T-helper 2 cell treated with Interferon-gamma antibody and Interleukin-4, amounts not matched to agents 100 ng/mL and 5 ng/mL, for 36 hours (primary cell): ENCODE results near the gene SLC39A7. TPM values are rescaled to one million over a fixed set of nuclear protein-coding genes. Genes with fewer than 3 reads are reported as not detected.
"Not testable (repeated sequence)": the region's sequence is repeated elsewhere in the genome, so short reads cannot be mapped to it uniquely, and the experiment has no call there.

Experiments
- intact Hi-C: fragments of 100-400 bp; cut with micrococcal nuclease; formaldehyde crosslinking; loops from one replicate; pipeline ENCODE4 v1.15.1; 2023
- total RNA-seq: library from RNA; stranded (reverse); gene quantifications from 2 replicates; pipeline ENCODE4 v1.2.3, GENCODE V29; 2022

SLC39A7 gene
- total RNA-seq, 1 donor from 2014 or later, result 59.9 TPM

DNA sequence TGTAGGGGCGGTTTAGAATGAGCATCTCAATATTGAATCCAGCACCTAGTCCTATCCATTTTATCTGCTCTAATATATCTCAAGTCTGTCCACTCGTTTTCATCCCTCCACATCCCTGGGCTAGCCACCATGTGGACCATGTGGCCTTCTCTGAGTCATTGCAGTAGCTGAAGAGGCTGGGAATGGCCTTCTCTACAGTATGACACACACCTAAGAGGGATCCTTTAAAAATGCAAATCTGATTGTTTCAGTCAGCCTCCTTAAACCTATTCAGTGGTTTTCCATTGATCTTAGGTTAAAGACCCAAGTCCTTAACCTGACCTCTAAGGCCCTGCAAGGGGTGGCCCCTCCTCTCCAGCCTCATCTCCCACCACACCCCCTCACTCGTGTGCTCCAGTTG lies 17.0 kb downstream of the SLC39A7 start:
- intact Hi-C loops, result no loop called here

DNA sequence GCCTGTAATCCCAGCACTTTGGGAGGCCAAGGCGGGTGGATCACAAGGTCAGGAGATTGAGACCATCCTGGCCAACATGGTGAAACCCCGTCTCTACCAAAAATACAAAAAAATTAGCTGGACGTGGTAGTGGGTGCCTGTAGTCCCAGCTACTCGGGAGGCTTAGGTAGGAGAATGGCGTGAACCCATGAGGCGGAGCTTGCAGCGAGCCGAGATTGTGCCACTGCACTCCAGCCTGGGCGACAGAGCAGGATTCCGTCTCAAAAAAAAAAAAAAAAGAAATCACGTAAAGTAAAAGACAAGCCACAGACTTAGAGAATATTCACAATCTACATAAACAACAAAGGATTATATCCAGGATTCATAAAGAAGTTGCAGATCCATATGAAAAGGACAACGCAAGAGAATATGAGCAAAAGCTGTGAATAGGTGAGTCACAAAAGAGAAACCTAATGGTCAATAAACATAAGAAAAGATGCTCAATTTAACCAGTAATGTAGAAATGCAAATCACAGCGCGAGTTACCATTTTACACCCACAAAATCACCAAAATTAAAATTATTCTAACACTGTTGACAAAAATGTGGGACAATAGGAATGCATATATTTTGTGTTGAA lies 25.9 kb downstream of the SLC39A7 start:
- intact Hi-C loops, result not testable (repeated sequence)

DNA sequence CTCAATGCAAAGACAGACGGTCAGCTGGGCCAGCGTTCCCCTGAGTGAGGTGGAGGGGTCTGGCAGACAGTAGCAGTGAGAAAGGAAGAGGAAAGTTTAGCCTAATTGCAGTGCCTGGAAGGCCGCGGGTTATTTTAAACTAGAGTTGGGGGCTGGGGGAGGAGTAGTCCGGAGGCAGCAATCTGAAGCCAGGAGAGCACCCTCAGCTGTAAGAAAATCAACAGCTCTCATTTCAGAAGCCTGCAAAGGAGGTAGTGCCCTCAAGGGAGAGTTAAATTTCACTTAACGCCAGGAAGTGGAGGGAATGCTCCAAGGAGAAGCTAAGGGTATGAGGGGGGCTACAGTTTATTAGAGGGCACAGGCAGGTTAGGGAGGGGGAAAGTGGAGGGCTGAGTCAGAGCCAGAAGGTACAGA lies 34.6 kb downstream of the SLC39A7 start:
- intact Hi-C loops, result no loop called here

DNA sequence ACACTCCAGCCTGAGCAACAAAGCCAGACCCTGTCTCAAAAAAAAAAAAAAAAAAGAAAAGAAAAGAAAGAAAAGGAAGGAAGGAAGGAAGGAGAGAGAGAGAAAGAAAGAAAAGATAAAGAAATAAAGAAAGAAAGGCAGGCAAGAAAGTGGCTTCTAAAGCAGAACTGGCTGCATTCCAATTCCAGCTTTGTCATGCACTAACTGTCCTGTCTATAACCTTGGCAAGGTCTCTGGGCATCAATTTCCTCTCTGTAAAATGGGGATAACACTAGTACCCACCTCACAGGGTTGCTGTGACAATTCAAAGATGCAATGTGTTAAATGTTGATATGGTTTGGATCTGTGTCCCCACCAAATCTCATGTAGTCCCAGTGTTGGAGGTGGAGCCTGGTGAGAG lies 35.7 kb downstream of the SLC39A7 start:
- intact Hi-C loops, result no loop called here

DNA sequence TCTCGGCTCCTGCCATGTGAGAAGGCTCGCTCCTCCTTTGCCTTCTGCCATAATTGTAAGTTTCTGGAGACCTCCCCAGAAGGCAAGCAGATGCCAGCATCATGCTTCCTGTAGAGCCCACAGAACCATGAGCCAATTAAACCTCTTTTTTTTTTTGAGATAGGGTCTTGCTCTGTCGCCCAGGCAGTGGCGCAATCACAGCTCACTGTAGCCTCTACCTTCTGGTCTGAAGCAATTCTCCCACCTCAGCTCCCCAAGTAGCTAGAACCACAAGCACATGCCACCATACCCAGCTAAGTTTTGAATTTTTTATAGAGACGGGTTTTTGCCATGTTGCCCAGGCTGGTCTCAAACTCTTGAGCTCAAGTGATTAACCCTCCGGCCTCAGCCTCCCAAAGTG lies 36.2 kb downstream of the SLC39A7 start:
- intact Hi-C loops, result no loop called here

DNA sequence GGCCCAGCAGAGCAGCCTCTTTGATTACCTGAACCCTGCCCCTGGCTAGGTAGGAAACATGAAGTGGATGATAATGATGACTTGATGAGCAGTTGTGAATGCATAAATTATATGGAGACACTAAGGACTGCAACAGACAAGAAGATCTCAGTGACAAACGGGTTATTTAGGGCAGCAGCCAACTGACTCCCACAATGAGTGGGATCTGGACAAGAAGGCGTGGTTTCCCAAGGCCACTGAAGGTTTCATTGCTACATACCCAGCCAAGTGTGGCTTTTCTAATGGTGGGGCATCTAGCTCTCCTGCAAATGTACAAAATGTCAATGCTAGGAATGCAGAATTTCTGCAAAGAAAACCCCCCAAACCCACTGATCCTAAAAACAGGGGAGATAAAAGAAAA lies 37.1 kb downstream of the SLC39A7 start:
- intact Hi-C loops, result no loop called here

DNA sequence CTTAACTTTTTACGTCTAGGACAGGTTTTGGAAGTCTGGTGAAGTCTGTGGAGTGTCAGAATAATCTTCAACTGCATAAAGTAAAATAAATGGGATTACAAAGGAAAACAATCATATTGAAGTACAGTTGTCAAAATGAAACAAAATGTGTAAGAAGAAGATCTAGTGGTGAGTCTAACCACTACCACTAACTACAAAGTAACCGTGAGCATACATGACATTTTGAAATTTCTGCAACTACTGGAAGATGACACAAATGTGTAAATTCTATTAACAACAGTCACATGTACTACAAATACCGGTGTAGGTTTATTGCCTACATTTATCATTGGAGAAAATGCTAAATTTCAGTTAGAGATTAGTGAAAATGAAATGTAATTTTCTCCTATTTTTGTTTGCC lies 41.3 kb downstream of the SLC39A7 start:
- intact Hi-C loops, result no loop called here

DNA sequence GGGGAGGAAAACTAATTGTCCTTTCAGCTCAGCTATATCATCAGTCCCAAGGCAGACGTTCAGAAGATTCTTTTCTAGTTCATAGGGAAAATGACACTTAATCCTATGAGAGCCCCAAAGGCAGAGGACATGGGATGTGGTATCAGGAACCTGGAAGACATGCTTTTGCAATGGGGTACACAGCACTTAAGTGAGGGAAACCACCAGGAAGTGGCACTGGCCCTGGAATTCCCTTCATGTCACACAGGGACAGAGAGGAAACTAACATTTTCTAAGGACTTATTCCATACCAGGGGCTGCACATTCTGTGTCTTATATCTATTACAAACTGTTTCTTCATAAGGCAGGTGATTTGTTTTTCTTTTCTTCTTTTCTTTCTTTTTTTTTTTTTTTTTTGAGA lies 42.8 kb downstream of the SLC39A7 start:
- intact Hi-C loops, result no loop called here

DNA sequence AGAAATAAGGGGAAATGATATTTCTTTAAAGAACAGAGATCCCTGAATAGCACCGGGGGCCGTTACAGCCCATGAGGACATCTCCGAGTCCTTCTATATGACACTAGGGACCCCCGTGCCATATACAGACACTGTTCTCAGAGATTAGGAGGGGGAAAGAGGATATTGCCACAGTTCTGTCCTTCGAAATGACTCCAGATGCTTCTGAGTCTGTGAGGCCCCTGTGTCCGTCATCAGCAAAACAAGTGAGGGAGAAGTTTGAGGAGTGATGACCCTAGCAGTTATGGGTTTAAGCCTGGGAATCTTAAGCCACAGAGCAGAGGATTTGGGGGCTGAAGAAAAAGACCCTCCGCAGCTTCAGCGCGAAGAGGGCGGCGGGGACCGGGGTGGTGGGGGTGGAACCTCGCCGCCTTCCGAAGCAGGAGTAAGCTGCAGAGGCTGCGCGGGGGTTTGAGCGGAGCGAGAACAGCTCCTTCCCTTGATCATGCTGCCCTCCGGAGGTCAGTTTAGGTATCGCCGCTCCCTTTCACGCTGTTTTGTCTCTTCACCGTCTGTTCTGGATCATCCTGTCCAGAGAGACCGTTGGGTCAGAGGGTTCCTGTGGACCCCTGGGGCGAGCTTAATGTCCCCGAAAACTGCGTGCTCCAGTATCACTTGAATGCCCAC lies 47.4 kb downstream of the SLC39A7 start:
- intact Hi-C loops, result loop anchor here (1.0 kb wide), 4 partner anchors 40 to 234 kb away; partner anchors contain the start of gene RING1

DNA sequence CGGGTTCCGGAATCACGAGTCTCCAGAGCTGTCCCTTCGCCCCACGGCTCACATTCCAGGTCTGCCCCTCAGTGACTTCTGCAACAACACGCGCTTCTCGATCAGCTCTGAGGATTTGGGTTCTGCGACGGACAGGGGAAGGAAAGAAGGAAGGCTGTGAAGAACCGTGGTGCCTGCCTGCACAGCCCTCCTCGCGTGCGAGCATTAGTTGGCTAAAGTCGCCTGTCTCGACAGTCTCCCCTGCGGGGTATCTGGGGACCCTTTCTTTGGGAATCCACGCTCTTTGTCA lies 47.9 kb downstream of the SLC39A7 start:
- intact Hi-C loops, result loop anchor here (1.0 kb wide), 4 partner anchors 40 to 234 kb away; partner anchors contain the start of gene RING1

DNA sequence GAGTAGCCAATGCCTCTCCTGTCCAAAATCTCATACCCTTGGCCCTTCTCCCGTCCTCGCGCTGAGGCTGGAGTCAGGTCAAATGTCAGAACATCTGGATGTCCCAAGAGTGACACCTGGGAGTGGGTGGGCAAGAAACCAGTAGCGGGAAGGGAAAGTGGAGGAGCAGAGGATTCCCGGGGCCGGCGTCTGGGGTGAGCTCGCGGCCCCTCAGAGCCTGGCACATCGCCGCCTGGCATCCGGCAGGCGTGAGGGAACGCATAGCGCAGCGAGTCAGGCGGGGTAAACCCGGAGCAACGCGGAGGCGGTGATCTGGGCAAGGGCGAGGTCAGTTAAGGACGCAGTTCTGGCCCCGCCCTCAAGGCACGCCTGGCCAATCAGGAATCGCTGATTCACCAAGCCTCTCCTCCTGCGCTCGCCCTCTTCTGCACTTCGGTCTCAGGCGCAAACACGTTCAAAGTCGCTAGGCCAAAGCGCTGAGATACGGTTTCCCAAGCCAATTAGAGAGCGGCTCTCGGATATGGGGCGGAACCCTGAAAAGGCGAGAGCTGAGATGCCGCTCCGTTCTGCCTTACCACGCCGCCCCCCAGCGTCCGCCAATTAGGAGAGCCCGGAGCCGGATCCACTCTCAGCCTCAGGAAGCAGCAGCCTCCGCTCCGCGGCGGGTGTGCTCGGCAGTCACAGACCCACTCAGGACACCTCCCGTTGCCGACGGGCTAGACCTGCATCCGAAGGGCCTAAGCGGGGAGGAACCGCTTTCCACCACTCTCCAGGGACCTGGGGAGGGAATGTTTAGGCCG lies 48.5 kb downstream of the SLC39A7 start:
- intact Hi-C loops, result loop anchor here (1.0 kb wide), 6 partner anchors 22 to 235 kb away; partner anchors contain the start of genes RING1, RXRB, SLC39A7 and VPS52

DNA sequence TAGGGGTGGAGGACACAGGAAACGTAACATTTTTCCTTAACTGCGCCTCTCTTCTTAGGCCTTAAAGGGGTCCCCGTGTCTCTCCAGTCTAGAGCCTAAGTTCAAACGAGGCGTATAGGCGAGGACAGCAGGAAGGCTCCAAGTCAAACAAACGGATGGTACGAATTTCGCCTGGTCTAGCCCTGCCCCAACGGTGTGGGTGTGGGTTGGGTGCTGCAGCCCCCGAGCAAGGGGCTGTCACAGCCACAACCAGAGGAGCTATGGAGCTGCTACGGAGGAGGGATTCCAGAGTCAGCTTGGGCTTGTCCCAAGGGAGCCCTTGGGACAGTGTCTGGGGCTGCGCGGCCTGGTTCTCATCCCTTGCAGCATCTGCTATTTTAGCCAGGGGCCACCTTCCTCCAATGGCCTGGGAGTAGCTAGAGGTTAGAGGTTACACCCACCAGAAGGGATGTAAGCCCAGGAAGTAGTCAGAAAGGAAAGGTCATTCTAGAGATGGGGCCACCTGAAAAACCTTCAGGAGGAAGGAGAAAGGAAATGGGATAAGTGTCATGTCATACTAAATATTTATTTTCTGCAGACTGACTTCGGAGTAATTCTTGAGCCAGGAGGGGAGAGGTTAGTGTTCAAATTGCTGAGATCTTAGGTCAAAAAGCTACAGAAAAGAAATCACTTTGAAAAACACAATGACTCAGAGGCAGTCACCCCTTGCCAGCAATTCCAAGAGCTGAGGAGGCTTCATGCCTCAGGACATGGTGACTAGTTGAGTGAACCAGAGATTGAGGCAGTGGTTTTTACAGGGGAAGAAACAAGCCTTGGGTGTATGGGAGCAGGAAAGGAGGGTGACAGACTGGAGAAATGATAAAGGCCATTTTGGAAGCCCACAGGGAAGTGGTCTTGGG lies 49.3 kb downstream of the SLC39A7 start:
- intact Hi-C loops, result loop anchor here (1.0 kb wide), 2 partner anchors 21 to 50 kb away; partner anchors contain the start of genes RXRB, SLC39A7 and VPS52

DNA sequence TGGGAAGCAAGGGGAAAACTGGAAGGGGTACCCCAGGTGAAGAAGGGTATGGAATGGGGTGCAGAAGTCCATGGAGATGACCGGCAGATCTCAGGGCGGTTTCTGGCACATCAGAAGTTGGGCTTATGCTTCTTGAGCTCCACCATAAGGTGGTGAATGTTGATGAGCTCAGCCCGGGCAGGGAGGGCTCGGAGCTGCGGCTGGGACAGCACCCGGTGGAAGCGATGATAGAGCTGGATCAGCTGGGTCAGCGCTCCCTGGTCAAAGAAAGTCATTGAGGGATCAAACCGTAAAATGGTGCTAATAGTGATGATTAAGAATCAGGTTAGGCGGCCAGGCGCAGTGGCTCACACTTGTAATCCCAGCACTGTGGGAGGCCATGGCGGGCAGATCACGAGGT lies 50.1 kb downstream of the SLC39A7 start:
- intact Hi-C loops, result no loop called here

DNA sequence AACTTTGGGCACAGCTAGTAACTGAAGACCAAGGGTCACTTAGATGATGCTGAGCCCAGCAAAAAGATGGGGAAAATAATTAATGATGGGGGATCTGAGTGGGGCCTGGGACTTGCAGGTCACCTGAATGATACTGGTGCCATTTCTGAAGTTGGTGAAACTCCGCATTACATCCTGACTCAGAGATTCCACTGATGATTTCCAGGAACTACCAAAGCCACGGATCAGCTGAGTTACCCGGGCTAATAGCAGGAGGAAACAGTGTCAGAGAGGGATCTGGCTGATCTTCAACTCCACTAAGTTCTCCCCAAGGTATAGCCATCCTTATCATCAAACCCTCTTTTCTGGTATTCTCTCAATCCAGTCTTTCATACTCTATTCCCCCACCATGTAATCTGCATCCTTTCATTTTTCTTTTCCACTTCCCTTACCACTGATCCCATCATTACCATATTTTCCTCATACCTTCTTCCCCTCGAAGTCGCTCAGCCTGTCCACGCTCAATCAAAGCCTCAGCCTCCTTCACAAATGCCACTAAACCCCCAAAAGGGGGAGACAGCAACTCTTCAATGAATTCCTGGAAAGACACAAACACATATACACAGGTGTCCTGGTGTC lies 50.8 kb downstream of the SLC39A7 start:
- intact Hi-C loops, result no loop called here

DNA sequence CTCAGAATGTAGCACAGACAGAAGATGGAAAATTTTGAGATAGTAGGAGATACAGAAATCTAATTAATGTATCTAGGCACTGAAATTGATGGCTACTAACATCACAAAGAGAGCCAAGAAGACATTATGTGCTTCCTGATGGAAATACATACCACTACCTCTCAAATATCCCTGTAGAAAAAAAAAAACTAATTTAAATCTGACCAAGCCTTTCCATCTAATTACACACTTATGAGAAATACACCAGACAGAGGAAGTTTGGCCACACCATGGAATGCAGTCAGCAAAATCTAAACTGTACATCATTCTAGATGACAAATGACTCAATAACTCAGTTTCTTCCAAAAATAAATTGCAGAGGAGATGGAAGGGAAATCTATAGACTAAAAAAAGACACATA lies 52.1 kb downstream of the SLC39A7 start:
- intact Hi-C loops, result no loop called here

Other genes with a start within 250 kb of the SLC39A7 start
- 32.7 and 35.6 TPM in 2 replicates for gene HLA-DMA, start 247.8 kb upstream of the SLC39A7 start, total RNA-seq
- gene BRD2, start 232.3 kb upstream of the SLC39A7 start, total RNA-seq, result 331 and 342 TPM in 2 replicates
- 1.7 and 2.5 TPM in 2 replicates for gene HLA-DOA, start 191.3 kb upstream of the SLC39A7 start, total RNA-seq
- 119 and 125 TPM in 2 replicates for gene HLA-DPA1, start 127.2 kb upstream of the SLC39A7 start, total RNA-seq
- gene HLA-DPB1, start 124.9 kb upstream of the SLC39A7 start, total RNA-seq, result 49.5 and 51.7 TPM in 2 replicates
- gene COL11A2, start 8.4 kb upstream of the SLC39A7 start, total RNA-seq, result 0.59 and 0.77 TPM in 2 replicates
- 41.5 and 41.9 TPM in 2 replicates for gene RXRB, start 202 bp upstream of the SLC39A7 start, total RNA-seq
- 9.3 and 10.9 TPM in 2 replicates for gene HSD17B8, start 3.8 kb downstream of the SLC39A7 start, total RNA-seq
- 41.2 and 41.6 TPM in 2 replicates for gene RING1, start 7.6 kb downstream of the SLC39A7 start, total RNA-seq
- 65.8 and 68.3 TPM in 2 replicates for gene VPS52, start 71.0 kb downstream of the SLC39A7 start, total RNA-seq
- 2,577 and 2,622 TPM in 2 replicates for gene RPS18, start 71.2 kb downstream of the SLC39A7 start, total RNA-seq
- gene B3GALT4, start 76.3 kb downstream of the SLC39A7 start, total RNA-seq, result 13.9 and 14.5 TPM in 2 replicates
- gene WDR46, start 88.4 kb downstream of the SLC39A7 start, total RNA-seq, result 70.2 and 77.2 TPM in 2 replicates
- gene PFDN6, start 88.7 kb downstream of the SLC39A7 start, total RNA-seq, result 90.4 and 90.7 TPM in 2 replicates
- 42.1 and 43.3 TPM in 2 replicates for gene RGL2, start 98.1 kb downstream of the SLC39A7 start, total RNA-seq
- gene TAPBP, start 113.2 kb downstream of the SLC39A7 start, total RNA-seq, result 277 TPM in 2 replicates
- 11.6 and 12.9 TPM in 2 replicates for gene ZBTB22, start 116.9 kb downstream of the SLC39A7 start, total RNA-seq
- gene DAXX, start 122.1 kb downstream of the SLC39A7 start, total RNA-seq, result 83.3 and 83.8 TPM in 2 replicates
- 123 and 127 TPM in 2 replicates for gene KIFC1, start 191.0 kb downstream of the SLC39A7 start, total RNA-seq
- 27.3 and 34.1 TPM in 2 replicates for gene PHF1, start 210.1 kb downstream of the SLC39A7 start, total RNA-seq
- gene CUTA, start 217.2 kb downstream of the SLC39A7 start, total RNA-seq, result 153 and 155 TPM in 2 replicates
- gene SYNGAP1, start 219.2 kb downstream of the SLC39A7 start, total RNA-seq, result 36.4 and 40.7 TPM in 2 replicates